GM12874 (cell line): ENCODE results near the gene CEND1.

Source experiments
- CTCF ChIP-seq: IDR thresholded peaks from 2 replicates; pipeline ENCODE4 v1.5.1; 2011; ENCODE audit warnings: low read depth, mild to moderate bottlenecking, control low read depth, low read length, moderate library complexity; ENCODE audit not compliant: insufficient read depth

The CEND1 gene

GRCh38 chr11:747158-748006 is 42.5 kb downstream of the CEND1 start, which contains the start of gene TALDO1:
TSS of gene TALDO1 (plus strand) at chr11:747464. CDS start at chr11:747482, 18 bp downstream.
- TF ChIP-seq CTCF = peak; percentile 13; the same call in 1 of the 2 replicates

GRCh38 chr11:746289-747157 is 43.4 kb downstream of the CEND1 start:
- no peak for TF ChIP-seq CTCF

- TF ChIP-seq CTCF = no peak
Measured at GRCh38 chr11:745428-745827, 44.5 kb downstream of the CEND1 start.

- TF ChIP-seq CTCF = no peak
Measured at GRCh38 chr11:742571-743201, 47.2 kb downstream of the CEND1 start.

- TF ChIP-seq CTCF = no peak
Measured at GRCh38 chr11:742156-742546, 47.7 kb downstream of the CEND1 start.

GRCh38 chr11:737366-737765 is 52.5 kb downstream of the CEND1 start:
- no peak for TF ChIP-seq CTCF
